Activated CD4-positive, alpha-beta T cell treated with anti-CD3 and anti-CD28 coated beads, Interleukin-2, Interleukin-4, amounts not matched to agents 100 ng/mL and 50 ng/mL, durations not matched to agents 16 hours and 8 hours (primary cell): ENCODE results near the gene HES3.
"Not testable (repeated sequence)": the region's sequence is repeated elsewhere in the genome, so short reads cannot be mapped to it uniquely, and the experiment has no call there.

Experiments used
- DNase-seq: peaks from one replicate; pipeline ENCODE4 v3.0.0-alpha.2; 2020; ENCODE audit warnings: low spot score

Gene HES3

GRCh38 chr1:6219641-6220040, 24.3 kb upstream of the HES3 start:
- DNase-seq = not testable (repeated sequence)

GRCh38 chr1:6220236-6220635, 23.7 kb upstream of the HES3 start:
- no peak for DNase-seq

DNA sequence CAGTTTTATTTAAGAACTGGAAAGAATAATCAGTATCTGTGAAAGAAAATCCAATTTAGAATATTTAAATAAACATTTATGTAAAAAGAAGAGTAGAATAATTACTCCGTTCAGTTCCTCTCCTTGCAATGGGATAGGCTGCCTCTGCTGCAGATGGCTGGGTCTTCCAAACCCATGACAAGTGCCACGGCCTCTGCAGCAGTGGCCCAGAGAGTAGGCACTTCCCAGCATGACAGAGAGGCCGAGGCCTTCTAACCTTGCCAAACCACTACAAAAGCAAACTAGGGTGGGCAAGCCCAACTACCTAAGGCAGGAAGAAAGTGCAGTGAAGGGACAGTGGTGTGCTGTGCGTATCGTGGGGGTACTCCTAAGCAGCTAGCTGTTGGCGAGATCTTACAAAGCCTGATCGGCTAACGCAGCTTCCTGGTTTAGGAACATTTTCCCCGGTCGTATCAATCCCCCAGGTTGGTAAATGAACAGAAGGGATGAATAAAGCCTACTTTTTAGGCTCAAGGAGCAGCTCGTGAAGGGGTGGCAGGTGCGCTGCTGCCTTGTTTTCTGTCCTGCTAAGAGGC, 22.7 kb upstream of the HES3 start:
- DNase-seq = no peak

DNA sequence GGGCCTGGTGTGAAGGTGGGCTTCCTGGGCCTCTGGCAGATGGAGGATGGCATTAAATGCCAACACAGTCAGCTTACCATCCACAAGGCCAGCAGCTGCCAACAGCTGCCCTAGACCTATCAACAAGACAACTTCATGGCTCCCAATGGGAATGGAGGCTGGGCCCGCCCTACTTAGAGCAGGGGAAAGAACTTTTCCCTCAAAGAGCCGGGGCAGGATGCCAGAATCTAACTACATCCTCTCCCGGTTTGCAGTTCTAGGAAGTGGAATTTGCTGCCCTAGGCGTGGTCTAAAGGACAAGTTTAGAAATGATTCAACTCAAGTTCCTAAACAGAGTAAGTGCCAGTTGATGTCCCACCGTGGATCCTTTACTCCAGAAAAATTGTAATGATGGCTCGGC, 21.3 kb upstream of the HES3 start:
- DNase-seq = no peak

DNA sequence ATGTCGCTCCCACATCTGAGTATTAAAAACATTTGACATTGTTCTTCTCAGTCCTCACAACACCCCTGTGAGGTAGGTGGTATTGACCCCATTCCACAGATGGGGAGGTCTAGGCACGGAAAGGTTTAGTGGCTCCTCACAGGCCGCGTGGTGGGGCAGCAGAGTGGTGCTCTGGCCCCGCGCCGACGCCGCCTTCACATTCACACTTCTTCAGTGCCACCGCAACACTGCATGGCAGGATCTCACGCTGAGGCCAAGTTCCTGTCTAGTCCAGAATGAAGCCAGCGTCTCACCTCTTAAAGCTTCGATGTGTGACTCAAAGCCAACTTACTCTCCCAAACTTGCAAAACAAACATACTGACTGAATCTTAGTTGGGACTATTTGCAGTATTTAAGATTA, 20.4 kb upstream of the HES3 start:
- DNase-seq = no peak

GRCh38 chr1:6224718-6225117, 19.3 kb upstream of the HES3 start:
- no peak for DNase-seq

DNA sequence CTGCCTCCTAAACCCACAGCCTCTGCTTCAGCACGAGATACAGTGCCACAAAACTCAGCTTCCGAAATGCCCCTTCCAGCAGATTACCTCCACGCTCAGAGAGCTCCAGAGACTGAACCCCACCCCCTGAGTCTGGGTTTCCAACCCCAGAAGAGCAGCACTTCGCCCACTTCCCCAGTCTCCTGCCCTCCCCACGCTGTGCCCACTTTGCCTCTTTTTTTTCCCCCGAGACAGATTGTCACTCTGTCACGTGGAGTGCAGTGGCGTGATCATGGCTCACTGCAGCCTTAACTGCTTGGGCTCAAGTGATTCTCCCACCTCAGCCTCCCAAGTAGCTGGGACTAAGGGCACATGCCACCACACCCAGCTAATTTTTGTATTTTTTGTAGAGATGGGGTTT, 18.3 kb upstream of the HES3 start:
- no peak for DNase-seq

- DNase-seq = no peak
These were observed 10.6 kb upstream of the HES3 start for GRCh38 chr1:6233376-6233775.

DNA sequence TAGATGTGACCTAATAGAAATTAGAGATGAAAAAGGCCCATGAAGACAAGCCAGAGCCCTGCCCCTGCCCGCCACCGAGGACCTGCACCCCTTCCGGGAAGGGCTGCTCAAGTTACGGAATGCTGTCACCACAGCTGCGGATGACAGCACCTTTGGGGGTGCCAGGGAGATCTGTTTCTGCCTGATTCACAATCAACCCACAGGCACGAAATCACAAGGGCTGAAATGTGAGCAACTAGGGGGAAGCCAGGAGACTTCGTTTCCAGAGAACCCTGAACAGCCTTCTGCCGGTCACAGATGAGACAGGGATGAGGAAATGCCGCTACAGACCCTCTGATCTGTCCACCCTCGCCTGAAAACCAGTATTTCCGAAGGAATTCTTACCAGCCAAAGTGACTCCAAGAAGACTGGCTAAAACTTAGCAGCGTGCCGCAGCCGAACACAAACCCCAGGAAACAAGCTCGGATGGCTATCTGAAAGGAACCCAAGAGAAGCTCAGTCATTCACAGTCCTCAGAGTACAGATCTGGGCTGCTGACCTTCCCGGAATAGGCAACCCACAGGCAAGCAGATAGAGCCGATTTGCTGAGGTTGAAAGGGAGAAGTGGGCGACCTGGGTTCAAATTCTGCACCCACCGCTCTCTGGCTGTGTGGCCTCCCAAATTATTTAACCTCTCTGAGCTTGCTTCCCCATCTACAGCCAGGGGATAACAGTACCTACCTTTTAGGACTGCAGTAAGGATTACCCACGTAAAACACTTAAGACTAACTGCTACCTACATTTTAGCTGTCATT, 9.3 kb upstream of the HES3 start:
- no peak for DNase-seq

GRCh38 chr1:6235296-6235677, 8.7 kb upstream of the HES3 start:
- peak; percentile 24 for DNase-seq

GRCh38 chr1:6237093-6237492, 6.9 kb upstream of the HES3 start:
- DNase-seq = no peak

DNA sequence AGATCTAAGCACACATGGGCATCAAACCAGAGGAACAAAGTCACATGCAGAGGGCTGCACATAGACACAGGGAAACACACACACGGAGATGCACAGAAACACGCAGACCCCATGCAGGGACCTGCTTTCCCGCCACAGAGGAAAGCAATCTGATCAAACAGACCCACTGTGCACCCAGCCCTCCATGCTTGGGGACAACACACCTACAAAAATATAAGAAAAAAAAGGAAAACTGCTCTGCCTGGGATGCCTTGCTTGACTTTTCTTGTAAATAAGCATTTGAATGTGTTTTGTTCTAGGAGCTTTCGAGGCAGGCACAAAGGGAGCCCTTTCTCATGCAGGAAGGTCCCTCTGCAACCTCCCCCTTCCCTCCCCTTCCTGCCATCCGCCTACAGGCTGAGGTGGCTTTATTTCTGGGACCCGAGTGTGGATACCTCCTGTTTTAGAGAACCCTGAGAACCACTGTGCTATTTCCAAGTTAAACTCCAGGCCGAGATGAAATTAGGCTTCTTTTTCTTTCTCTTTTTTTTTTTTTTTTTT, 4.7 kb upstream of the HES3 start:
- DNase-seq = no peak

GRCh38 chr1:6239950-6240768, 3.8 kb upstream of the HES3 start:
- no peak for DNase-seq

DNA sequence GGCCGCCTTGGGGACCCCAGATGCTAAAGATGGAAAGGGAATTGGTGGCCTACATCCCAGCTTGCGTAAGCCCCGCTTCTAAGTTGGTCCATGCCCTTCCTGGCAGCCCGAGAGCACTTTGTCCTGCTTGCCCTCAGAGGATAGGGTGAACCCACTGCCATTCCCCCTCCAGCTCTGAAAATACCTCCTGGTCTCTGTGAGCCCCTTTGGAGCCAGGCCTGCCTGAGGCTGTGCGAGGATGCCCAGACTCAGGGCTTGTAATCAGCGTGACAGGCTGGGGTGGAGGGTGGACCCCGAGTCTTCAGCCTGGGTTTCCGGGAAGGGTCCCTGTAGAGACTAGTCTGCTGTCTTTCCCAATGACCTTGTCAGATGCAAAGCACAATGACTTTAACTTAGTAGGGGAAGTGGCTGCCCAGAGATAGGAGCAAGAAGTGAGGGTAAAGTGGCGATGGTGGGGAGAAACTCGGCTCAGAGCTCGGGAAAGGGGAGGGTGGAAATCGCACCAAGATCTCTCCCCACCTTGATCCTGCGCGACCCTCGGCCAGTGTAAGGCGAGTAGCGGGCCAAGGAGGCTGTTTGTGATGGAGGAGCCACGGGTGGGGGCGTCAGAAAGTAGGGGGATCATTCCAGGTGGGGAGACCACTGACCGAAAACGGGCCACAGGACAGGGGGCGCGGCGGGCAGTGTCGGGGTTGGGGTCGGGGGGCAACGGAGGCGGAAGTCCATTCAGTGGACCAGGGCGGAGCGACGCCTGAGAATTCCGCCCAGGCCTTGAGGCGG, 2.7 kb upstream of the HES3 start:
- no peak for DNase-seq

DNA sequence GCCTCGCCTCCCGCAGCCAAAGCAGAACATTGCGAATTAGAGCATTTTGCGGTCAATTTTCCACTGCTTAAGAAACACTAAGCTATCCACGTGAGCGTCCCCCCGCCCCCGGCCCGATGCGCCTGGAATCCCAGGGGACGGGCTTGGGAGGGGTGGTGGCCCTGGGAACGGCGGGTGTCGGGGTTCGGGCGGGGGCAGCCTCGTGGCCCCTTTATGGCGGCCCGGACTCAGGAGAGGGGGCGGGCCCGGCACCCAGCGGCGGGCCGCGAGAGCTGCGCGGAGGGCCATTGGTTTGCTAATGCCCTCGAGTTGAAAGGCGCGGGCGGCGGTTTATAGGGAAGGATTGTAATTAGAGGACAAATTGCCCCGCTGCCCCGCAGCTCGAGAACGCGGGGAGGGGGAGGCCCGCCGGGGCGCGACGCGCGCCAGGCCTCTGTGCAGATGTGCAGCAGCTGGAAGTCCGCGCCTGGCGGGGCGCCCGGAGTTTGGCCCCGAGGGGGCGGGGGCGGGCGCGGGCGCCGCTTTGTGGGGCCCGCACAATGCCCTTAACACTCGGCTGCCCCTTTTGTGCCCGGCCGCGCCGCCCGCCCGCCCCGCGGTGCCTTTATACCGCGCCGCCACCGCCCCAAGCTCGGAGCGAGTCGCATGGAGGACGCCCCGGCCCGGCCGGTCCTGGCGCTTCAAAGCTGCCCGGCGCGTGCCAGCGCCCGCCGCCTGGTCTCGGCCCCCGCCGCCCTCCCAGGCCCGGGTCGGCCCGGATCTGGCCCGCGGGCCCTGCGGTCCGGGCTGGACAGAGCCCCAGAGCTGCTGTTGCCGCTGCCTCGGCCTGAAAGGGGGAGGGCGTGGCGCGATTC, 1.9 kb upstream of the HES3 start:
- DNase-seq = no peak

DNA sequence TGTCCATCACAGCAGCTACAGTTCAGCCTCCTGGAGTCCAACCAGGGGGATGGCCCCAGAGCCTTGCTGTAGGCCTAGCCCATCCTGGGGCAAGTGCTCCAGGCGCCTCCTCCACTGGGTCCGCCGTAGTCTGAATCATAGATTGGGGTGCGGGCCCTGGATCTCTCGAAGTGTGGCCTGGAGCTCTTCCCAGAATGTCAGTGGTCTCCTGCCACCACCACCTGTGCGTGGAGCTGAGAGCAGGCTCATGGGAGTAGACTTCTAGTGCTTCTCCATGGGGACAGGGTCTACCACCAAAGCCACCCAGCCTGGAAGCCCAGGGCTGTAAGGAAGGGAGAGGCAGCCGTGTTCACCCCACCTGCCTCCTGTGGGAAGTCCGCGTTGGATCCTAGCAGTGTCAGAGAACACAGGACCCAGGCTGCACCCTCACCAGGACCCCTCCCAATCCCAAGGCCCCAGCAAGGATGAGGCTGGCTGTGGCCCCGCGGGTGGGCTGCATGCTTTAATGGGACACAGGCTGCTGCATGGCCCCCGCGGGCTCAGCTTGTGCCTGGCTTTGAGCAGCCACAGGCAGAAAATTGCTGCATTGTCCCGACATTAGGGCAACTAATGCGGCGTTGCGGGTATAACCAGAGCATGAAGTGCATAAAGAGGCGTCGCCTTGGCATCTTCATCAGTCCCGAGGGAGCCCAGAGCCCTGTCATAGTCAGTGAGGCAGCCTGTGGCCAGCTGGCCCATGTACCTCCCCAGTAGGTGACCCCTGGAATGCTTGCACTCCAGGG, 735 bp upstream of the HES3 start:
- no peak for DNase-seq

GRCh38 chr1:6244401-6245049, 546 bp downstream of the HES3 start:
- no peak for DNase-seq

DNA sequence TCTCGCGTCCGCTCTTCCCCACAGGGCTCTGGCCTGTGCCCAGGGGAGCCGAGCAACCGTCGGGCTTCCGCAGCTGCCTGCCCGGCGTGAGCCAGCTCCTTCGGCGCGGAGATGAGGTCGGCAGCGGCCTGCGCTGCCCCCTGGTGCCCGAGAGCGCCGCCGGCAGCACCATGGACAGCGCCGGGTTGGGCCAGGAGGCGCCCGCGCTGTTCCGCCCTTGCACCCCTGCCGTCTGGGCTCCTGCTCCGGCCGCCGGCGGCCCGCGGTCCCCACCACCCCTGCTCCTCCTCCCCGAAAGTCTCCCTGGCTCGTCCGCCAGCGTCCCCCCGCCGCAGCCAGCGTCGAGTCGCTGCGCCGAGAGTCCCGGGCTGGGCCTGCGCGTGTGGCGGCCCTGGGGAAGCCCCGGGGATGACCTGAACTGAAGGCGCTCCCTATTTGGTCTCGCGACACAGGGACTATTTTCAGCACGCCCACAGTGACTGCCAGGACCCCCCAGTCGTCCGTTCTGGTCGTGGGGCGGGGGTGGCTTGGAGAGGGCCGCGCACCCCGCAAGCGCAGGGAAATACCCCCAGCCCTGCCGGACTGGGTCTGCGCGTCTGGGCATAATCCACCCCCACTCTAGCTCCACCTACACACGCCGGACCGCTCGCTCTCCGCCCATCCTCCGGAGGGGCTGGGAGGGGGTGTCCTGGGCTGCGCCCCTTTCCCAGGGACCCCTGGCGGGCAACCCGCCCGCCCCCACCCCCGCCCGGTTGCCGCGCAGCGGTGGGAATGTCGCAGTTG, 1.3 kb downstream of the HES3 start:
- DNase-seq = peak; percentile 79
